HT-29 (cell line): Measurements from ENCODE around the gene SEMA5B. TPM values are rescaled to one million over a fixed set of nuclear protein-coding genes. Genes with fewer than 3 reads are reported as not detected.
A peak's percentile ranks its signal among the peaks of the same experiment; 100 is the strongest.

Experiments
- DNase-seq: peaks from one replicate; pipeline ENCODE4 v3.0.0-alpha.2; 2015; ENCODE audit warnings: low spot score
- total RNA-seq: library from RNA; depleted of rRNA; stranded (reverse); fragments of >200 nt; shearing (Covaris generic); gene quantifications from 2 replicates; pipeline ENCODE4 v1.2.3, GENCODE V29; 2014

Gene SEMA5B
- total RNA-seq, 1 experiment from 2014 or later = not detected

DNA sequence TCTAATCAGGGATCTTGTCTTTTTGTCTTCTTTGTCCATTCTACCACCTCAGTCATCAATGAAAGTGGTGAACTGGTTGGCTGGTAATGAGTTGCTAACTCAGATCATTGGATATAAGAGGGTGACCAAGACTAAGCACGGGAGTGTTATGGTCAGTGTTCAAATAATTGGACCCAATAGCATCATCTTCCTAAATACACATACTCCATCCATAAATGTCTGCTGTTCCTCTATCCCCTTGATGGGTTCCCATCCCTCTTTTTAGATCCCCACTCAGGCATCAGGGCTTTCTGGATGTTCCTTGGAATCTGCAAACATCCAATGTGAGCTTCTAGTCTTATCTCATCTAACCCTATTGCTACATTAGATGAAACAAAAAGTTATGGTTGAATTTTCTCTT is 3.5 kb downstream of the SEMA5B start:
- DNase-seq = no peak

DNA sequence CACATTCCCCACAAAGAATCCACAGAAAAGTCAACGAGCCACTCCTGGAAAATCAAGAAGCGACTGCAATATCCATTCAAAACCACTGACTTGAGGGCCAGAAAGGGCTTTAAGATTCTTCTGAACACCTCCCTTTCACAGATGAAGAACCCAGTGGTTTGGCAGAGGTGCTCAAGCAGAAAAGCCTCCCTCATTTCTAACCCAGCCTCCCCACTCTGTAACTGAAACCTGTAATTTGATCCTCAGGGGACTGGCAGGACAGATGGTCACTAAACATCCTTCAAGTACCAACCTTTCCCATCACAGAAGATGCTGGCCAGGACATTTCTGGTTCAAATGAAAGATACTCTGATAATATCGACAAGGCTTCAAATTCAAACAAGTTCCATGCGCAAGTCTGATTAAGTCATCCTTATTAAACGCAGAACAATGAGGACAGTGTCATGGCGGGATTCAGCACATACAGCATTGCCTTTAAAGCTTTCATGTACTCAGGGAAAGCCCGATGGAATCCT is 5.5 kb downstream of the SEMA5B start:
- DNase-seq = no peak

DNA sequence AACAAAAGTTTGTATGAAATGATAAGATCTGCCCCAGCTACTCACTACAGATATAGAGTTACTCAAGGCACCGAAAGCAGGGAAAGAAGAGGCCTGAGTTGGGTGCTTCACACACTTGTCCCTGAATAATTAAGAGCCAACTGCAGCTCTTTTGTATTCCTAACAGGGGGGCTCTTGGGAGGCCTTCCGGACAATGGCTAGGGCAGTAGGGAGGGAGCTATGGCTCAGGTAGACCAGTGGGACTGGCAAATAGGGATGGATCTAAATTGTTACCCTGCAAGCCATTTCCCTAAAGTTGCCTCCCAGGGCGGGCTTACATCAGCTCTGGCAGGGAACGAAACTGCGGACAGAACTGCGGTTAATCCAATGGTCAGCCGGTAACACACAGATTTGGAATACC is 6.2 kb downstream of the SEMA5B start:
- no peak for DNase-seq

DNA sequence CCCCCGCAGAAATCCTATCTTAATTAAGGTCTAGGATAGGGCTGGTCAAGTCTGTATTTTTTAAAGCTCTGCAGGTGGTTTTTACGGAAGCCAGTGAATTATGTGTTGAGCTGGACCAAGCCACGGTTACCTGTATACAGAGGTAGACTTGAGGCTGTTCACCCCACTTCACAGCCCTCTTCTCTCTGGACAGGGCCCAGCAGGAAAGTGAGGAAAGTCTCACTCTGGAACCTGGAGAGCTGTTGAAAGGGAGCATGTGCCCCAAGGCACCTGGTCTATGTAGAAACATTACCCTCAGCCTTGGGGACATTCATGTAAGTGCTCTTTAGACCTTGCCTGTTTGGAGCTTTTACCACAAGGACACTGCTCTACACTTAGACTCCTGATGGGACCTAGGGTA is 6.9 kb downstream of the SEMA5B start:
- DNase-seq = no peak

DNA sequence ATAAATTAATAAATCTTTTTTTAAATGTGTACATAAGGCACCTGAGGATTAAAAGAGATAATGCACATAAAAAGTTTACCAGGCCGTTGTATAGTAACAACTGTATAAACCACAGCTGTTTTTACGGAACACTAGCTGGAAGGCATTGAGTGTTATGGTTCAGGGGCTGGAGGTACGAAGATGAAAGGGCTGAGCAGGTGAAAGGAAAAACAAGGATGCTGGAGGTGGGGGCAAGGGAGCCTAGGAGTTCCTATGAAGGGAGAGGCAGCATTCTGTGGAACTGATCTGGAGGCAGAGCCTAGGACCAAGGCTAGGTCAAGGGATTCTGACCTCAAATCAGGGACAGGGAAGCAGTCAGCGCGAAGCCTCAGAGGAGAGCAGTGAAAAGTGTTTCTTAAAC is 8.0 kb downstream of the SEMA5B start:
- DNase-seq = no peak

DNA sequence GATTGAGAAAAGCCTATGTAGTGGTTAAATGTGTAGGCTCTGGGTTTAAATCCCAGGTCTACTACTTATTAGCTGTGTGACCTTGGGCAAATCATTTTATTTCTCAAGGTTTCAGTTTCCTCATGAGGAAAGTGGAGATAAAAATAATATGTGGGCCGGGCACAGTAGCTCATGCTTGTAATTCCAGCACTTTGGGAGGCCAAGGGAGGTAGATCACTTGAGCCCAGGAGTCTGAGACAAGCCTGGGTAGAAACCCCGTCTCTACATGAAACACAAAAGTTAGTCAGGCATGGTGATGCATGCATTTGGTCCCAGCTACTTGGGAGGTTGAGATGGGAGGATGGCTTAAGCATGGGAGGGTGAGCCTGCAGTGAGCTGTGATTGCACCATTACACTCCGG is 8.4 kb downstream of the SEMA5B start:
- DNase-seq = no peak

DNA sequence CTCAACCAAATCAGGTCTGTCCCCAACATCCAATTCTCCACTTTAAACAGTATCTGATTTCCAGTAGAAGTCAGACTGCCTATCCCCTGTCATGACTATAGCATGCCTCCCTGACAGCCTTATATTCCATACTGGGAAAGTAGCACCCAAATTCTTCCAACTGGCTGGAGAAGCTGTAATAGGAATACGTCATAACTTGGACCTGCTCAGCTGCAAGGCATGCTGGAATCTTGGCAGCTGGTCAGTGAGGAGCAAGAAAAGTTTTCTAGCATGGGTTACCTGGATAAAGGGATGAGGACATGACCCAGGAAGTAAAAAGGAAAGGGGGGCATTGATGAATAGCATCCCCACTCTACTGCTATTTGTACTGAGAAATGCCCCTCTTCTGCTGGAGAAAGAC is 8.9 kb downstream of the SEMA5B start:
- no peak for DNase-seq

DNA sequence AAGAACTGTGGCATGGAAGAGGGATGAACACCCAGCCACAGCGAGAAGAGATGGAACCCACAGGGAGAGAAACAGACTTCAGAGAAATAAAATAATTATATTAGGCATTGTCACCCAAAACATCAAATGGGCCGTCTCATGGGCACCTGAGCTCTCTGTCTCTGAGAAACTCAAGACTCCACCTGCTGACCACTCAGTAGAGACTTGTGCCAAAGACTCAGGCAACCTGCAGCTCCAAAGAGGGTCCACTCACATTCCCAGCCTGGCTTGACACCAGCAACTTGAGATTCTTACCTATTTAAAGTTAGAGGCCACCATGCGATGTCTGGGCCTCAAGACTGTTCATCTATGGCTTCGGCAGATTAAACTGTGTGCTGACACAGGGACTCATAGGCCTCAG is 12.0 kb downstream of the SEMA5B start:
- DNase-seq = peak; percentile 34

DNA sequence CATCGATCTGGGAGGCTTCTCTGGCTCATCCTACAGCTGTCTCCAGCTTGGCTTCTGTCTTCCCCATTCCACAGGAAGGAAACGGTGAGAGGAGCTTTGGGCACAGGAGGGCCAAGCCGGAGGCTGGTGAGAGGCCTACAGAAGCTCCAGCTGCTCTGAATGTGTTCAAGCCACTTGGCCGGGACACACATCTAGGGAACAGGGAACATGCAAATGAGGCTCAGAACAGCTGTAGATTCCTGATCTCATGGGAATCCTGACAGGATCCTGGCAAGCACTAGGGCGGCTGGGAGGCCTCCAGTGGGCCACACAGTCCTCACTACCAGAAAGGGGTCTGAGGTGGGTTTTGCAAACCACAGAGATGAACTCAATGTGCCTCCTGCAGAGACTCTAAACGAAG is 13.7 kb downstream of the SEMA5B start:
- DNase-seq = no peak

DNA sequence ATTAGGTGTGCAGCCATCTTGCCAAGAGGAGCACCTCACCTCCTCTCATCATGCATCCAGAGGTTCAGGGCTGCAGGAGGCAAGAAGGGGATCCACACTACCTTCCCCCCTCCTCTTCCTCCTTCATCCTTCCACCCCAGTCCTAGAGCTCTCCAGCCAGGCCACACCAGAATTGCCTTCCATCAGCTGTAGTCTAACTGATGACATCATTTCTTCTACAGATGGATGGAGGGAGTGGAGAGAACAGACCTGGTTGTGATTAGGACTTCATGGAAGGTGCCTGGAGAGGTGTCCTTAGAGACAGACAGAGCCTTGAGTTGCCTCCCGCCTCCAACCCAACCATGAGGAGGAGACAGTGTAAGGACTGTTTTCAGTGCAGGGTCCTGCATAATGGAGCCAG is 14.9 kb downstream of the SEMA5B start:
- no peak for DNase-seq

DNA sequence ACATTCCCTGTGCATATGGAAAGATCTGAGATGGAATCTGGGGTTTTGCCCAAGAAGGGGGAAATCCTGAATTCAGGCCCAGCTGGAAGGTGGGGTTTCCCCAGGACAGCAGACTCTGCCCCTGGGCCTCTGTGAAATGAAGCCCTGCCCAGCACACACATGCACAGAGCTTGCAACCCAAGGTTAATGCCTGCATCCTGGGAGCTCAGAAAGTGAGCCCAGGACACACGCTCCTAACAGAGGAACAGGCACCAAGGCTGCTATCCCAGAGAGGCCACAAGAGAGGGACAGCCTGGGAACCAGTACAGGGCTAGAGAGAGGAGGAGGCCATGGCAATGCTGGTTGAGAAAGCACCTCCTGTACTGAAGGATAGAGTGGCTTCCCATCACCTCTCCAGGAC is 16.1 kb downstream of the SEMA5B start:
- DNase-seq = no peak

DNA sequence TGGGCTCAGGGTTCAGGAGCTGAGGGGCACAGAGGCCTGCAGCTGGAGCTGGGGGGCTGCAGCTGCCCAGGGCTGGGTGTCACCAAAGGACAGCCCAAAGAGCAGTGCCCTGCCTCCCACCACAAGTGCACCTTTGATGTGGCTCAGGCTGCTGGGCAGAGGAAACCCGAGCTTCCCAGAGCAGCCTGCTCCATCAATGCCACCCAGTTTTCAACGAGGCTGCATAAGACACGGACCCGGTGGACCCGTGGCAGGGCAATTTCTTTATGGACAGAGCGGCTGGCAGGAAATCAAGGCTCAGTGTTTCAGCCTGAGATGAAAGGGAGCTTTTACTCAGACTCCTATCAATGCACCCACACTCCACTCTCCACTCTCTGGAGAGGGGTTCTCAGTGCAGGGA is 18.7 kb downstream of the SEMA5B start:
- no peak for DNase-seq

DNA sequence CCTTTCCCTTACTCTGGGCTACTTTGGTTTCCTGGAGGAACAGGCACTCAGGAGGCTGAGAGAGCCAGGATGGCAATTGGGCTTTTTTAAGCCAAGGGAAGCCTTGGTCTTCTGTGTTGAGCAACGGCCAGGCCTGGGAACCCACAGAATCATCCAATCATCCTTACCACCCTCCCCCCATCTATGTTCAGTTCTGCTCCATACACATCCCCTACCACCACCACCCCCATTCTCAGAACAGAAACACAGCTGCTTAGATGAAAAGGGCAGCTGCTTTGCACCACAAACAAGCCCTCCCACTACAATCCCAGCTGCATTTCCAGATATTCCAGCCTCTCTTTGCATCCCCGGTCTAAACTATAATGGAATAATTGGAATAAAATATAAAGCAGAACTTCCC is 21.0 kb downstream of the SEMA5B start:
- DNase-seq = no peak

DNA sequence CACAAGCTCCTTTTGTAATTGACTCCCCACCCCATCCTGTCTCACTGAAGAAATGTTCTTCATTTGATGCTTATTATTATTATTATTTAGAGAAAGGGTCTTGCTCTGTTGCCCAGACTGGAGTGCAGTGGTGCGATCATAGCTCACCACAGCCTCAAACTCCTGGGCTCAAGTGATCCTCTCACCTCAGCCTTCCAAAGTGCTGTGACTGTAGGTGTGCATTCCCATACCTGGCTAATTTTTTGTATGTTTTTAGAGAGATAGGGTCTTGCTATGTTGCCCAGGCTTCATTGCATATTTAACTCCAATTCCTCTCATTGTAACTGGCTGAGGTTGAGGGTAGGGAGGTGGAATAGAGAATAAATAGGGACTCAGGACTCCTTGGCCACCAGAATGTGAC is 22.3 kb downstream of the SEMA5B start:
- DNase-seq = no peak

DNA sequence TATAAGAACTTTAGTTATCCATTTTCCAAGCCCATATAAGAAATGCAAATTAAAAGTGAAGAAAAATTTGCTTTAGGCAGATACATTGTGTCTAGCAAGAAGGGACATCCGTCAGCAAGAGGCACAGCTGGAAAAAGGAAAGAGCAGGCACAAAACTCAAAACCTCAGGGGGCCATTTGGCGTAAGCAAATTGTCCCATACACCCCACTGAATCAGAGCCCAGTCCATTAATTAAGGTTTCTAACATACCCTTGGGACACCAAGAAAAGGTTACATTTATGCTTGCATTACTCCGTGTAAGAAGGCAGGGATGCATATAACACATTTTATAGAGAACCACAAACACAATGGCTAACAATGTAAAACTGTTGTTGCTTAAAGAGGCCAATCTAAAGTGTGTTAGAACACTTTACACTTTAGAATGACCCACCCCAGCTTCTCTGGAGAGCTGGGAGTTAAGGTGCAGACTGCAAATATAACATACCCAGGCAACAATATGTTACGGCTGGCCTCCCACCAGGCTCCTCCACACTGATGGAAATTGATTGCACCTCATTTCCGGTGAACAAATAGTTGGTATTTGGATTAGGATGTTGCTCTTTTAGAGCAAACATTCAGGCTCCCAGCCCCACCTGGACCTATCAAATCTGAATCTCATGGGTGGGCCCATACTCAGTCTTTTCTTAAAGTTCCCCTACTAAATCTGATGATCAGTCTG is 23.2 kb downstream of the SEMA5B start:
- no peak for DNase-seq

DNA sequence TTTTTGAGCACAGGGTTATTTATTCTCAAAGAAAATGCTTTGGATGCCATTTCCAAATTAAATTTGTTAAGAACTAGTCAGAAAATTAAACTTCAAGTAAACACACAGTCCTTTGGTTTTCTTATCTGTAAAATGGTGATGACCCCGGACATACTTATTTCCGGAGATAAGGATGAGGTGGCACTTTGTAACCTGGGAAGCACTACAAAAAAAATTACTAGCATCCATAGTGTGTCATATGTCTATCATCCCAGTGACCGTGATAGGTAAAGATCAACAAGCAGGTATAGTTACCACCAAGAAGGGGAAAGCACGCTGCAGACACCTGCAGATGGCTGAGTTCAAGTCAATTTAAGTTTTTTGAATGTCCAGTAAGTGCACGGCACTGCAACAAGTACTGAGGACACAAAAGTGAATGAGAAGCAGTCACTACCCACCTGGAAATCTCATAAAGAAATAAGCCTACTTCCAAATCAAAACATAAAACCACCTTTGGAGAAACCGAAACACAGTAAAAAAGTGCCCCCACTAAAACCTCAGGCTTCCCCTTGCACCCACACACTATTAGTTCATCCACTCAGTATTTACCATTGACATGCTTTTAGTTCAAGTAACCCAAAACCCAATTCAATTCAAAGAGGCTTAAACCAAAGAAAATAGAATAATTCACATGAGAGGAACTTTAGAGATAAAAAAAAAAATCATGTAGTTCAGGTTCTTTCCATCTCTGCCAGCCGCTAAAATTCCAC is 24.6 kb downstream of the SEMA5B start:
- no peak for DNase-seq

DNA sequence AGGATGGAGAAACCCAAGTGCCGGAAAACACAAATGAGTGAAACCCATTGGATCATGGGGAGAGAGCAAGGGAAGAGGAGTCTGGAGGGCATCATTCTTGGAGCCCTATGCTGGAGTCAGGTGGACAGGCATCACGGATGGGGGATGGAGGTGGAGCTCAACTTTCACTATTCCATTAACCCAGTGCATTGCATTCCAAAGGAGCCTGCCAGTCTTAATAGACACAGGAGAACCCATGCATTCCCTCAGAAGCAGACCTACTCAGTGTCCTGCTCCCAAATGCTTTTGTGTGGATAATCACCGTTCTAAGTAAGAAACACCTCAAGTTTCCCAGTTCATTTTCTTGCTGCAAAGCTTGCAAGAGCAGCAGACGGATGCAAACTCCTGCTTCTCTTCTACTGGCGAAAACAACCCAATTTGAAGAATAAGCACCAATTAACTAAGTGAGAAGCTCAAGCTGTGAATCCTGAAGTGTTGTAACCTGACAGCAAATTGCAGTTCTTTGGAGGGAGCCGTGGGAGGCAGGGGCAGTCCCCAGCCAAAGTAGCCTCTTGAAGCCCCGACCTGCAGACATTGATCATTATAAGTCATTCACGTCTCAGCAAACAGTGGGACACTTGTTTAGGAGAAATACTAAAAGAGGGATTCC is 25.3 kb downstream of the SEMA5B start:
- no peak for DNase-seq

DNA sequence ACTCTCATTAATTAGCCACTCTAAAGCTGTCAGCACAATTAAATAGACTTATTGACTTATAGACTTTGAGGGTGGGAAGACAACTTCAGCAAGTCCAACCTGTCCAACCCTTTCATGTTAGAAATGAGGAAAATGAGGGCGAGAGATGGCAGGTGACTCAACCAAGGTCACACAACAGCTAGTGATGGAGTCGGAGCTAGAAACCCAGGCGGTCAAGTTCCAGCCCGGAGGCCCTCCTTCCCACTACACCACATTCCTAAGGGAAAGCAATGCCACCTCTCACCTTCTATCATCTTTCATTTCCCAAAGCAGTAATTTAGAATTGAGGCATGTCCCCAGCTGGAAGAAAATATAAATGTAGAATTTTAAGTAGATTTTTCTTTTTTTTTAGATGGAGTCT is 28.7 kb downstream of the SEMA5B start:
- no peak for DNase-seq

DNA sequence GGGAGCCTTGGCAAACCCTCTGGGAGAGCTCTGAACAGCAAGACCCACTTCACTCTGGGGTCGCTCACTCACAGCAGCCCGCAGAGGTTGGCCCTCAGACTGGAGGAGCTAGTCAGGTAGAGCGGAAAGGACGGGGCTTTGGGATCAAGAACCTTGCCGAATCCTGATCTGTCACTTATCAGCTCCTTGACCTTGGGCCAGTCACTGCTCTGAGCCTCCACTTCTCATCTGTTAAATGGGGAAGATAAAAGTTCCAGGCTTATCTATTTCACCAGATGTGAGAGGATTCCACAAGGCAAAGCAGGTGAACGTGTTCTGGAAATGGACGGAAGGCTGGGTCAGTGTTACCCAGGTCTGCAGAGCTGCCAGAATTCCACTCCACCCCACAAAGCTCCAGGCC is 29.4 kb downstream of the SEMA5B start:
- no peak for DNase-seq

DNA sequence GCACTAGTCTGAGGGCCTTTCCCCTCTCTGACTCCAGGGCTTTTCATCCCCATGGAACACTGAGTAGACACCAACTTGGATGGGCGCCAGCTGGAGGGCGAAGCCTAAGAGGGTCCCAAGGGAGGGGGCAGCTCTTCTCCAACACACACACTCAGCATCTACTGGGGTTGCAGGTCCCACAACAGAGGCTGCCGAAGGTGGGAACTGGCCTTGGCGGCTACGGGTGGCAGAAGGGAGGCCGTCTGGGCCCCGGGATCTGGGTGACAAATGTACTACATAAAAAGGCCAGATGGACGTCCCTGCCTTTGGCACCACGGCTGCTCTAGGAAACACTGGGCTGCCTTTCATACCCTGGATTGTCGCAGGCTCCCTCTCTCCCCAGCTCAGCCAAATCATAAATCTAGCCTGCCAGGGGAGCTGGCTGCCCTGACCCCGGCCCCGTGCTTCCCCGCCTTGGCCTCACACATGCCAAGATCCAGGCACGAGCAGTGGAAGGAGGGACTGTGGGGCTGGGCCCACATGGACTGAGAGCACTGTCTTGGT is 31.5 kb downstream of the SEMA5B start:
- DNase-seq = no peak

DNA sequence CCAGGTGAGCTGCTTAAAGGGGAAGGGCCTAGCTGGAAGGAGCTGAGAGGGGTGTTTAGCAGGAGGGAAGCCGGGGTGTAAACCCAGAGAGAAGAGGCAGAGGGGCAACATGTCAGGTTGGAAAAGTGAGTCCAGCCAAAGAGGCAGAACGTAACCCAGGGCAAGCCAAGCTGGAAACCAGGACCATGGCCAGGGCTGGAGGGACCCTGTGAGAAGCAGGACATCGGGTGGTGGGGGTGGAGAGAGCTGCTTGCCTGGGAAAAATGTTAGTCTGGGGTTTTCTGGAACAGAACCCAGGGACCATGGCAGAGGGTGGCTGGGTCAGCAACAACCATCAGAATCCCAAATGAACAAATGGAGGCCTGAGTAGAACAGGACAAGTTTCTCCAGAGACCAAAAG is 32.6 kb downstream of the SEMA5B start:
- no peak for DNase-seq
